ENCODE results near the gene CCDC71L.

The CCDC71L gene

DNA sequence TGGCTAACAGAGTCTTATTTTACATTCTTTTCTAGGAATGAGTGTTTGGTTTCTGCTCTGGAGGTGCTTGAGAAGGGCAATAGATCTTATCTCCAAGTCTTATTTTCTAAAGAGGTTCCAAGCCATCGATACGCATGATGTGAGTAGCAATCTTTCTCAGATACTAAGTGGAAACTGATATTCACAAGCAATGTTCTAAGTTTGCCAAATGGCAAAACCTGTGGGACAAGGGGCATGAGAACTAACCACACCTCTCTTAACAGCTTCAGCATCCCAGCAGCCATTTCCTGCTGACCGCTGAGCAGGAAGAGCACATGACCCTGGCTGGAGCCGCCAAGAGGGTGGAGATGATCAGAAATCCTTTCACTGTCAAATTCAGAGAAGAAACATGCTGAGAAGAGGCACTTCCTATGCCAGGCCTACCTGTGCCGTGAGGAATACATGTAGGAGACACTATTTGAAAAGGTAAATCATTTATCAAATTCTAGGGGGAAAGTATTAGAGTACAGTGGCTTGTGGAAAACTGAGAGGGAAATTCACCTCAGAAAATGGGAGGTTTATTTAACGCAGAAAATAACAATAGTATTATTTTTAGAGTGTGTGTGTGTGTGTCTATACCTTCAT lies 35.2 kb downstream of the CCDC71L start:
- DNase-seq (ENCODE audit: low spot score) = peak; percentile 19

DNA sequence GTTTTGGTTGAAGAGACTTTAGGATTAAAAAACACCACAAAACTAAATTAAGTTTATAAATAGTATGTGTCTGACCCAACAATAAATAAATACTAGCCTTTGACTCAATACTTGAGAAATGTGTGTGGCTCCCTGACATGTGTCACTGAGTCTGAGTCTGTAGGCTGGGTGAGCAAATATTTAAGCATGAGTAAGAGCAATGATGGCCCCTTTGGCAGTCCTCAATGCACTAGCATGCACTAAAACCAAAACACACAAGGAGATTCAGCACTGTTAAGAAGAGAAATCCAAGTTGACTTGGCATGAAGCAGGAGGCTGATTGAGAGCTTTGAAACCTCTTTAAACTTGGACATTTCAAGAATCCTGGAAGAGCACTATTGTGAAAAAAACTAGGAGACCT lies 37.1 kb downstream of the CCDC71L start:
- no peak for DNase-seq (ENCODE audit: low spot score)

DNA sequence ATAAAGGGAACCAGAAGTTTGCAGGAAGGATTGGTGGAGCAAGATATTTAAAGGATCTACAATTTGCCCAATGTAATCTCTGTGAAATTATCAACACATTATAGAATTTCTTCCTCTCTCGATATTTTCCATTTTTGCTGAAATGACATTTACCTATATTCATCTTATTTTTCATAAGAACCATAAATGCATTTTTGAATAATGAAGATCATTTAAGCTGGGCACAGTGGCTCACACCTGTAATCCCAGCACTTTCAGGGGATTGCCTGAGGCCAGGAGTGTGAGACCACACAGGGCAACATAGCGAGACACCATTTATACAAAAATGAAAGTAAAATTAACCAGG lies 37.7 kb downstream of the CCDC71L start:
- DNase-seq (ENCODE audit: low spot score) = no peak

DNA sequence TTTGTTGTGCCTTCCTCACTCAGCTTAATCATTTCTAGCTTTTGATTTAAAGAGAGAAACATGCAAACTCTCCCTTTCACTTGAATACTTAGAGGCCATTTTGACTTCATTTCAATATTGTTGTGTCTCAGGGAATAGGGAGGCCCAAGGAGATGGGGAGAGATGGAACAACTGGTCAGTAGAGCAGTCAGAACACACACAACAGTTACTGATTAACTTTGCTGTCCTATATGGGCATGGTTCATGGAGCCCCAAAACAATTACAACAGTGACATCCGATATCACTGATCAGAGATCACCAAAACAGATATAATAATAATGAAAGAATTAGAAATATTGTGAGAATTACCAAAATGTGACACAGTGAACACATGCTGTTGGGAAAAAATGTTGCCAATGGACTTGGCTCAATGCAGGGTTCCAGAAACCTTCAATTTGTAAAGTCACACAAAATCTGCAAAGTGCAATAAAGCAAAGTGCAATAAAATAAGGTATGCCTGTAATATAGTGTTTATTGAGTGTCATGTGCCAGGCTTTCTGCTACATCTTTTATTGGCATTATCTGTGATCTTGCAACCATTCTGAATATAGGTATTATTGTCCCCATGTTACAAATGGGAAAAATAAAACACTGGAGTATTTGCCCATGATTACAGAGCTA lies 38.2 kb downstream of the CCDC71L start:
- DNase-seq (ENCODE audit: low spot score) = no peak

DNA sequence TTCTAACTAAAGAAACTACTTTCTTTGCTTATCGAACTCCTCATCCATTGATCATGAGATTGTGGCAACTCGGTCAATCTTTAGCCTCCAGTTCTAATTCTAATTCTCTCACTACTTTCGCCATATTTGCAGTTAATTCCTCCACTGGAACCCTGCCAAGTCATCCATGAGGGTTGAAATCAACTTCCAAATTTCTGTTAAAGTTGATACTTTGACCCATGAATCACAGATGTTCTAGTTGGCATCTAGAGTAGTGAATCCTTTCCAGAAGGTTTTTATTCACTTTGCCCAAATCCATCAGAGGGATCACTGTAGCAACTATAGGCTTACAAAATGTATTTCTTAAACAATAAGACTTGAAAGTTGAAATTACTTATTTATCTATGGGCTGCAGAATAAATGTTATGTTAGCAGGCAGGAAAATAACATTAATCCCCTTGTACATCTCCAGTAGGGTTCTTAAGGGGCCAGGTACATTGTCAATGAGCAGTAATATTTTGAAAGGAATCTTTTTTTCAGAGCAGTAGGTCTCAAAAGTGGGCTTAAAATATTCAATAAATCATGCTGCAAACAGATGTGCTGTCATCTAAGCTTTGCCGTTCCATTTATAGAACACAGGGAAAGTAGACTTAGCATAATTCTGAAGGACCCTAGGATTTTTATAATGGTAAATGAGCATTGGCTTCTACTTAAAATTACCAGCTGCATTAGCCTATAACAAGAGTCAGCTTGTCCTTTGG lies 39.4 kb downstream of the CCDC71L start:
- DNase-seq (ENCODE audit: low spot score) = no peak

DNA sequence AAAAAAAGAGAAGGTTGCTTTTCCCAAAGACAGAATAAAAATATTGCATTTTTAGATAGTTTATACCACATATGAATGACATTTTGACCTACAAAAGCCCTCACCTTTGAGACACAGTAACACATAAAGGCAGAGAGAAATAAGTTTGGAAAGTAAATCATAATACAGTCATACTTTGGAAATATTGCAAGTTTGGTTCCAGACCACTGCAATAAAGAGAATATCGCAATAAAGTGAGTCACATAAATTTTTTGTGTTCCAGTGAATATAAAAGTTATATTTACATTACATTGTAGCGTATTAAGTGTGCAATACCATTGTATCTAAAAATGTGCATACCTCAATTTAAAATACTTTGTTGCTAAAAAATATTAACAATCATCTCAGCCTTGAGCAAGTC lies 40.3 kb downstream of the CCDC71L start:
- DNase-seq (ENCODE audit: low spot score) = no peak

DNA sequence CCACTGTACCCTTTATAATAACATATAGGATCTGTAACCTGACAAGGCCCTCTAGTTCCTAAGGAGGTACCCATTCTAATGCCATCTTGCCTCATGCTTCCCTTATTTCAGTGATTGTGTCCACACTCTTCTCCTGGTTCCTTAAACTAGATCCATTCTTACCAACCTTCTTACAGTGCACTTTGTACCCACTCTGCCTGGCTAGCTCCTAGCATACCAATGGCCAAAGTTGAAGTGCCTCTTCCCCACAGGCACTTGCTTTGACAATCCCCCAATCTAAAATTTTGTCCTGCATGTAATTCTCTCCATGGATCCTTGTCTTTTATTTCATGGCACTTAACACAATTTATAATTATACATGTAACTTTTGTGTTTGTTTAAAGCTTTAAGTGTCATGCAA lies 40.9 kb downstream of the CCDC71L start:
- DNase-seq (ENCODE audit: low spot score) = no peak

DNA sequence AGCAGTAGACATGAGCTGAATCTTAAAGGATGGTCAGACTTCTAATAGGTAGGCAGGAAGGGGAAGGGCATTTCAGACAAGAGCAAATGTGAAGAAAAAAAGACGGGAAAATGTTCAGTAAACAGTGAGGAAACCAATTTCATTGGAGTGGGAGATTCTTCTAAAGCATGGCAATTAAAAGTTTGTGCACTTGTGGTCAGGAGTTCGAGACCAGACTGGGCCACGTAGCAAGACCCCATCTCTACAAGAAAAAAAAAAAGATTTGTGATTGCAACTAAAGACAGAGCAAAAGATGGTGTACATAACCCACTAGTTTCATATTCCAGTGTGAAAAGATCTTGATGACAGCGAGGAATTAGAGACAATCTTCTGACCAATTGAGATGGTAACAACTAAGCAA lies 41.7 kb downstream of the CCDC71L start:
- no peak for DNase-seq (ENCODE audit: low spot score)

DNA sequence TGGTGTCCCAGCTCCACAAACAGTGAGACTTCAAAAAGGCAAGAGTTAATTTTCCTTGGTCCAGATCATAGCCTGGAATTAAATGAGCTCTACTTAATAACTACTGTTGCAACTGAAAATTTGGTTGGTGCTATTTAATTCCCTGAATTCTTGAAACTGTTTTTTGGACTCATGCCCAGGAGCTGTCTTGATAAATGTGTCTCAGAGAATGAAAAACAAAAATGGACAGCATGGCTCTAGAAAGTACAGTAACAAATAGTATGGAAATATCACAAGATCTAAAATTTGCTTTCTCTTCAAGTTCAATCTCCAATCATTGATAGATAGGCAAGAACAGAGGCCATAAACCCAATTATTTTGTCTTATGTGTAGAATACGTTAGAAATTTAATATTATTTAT lies 42.5 kb downstream of the CCDC71L start:
- no peak for DNase-seq (ENCODE audit: low spot score)

DNA sequence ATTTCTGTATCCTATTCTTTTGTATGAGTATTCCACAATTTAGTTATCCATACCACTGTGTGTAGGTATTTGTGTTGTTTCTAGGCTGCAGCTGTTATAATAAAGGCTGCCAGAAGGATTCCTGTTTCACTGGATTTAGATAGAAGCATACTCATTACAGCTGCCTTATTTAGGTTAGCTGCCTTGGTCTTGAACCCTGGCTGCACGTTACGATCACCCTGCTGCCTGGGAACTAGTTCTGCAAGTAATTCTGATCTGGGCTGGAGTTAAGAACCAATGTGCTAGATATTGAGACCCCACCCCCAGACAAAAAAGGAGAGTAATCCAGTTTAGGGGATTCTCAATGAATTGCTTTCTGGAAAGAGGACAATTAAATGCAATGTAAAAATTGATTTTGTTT lies 43.1 kb downstream of the CCDC71L start:
- no peak for DNase-seq (ENCODE audit: low spot score)

DNA sequence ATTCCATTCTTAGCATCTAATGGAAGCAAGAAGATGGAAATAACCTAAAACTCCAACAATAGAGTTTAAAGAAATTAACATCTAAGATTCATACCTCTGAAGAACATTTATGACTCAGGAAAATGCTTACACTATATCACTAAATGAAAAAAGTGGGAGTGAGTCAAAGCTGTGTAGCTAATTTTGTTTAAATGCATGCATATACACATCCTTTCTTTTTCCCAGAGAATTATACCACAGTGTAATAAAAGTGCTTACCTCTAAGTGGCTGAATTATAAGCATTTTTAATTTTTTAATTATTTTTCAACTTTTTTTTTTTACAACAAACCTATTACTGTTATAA lies 44.3 kb downstream of the CCDC71L start:
- DNase-seq (ENCODE audit: low spot score) = no peak

DNA sequence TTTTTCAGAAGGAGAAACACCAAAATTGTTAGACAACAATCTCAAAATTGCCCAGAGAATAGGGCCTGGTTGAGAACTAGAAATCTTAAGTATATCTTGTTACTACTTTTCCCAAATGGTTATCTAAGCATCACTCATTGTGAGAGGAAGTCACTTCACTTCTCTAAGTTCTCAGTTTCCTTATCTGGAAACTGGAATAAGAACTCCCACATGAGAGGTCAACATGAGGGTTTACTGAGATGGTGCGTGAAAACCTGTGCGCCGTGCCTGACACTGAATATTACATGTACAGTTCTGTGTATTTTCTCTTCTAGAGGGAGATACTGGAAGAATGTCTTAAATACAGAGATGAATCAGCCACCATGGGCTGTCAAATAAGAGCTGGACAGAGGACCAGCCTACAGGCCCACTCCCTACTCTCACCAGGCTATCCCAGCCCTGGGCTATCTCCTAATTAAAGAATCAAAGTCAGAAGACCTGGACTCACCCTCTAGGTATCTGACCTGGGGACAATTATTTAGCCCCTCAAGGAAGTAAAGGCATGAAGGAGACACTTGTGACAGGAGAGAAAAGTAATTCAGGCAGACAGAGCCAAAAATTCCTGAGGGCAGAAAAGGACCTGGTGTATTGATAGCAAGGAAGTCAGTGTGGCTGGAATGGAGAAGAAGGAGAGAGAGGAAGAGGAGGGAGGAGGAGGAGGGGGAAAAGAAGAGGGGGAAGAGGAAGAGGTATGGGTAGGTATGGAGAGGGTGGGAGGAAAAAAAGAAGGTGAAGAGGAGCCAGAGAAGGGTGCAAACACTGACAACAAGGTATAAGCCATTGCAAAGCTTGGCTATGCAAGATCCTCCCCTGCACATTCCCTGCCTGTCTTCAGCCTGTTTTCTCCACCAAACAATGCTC lies 44.9 kb downstream of the CCDC71L start:
- DNase-seq (ENCODE audit: low spot score) = no peak

DNA sequence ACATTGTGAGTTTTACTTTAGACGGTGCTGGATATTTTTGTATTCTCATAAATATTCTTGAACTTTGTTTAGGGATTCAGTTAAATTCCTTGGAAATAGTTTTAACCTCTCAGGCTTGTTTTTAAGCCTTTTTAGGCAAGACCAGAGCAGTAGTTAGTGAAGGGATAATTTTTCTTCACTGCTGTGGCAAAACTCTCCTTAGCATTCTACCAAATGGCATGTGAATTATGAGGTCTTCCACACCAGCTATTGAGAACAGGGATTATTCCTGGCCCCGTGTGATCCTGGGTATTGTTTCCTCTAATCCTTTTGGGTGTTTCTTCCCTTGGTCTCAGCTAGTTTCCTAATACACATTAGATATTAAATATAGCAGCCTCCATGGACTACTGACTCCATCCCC lies 46.2 kb downstream of the CCDC71L start:
- DNase-seq (ENCODE audit: low spot score) = no peak

DNA sequence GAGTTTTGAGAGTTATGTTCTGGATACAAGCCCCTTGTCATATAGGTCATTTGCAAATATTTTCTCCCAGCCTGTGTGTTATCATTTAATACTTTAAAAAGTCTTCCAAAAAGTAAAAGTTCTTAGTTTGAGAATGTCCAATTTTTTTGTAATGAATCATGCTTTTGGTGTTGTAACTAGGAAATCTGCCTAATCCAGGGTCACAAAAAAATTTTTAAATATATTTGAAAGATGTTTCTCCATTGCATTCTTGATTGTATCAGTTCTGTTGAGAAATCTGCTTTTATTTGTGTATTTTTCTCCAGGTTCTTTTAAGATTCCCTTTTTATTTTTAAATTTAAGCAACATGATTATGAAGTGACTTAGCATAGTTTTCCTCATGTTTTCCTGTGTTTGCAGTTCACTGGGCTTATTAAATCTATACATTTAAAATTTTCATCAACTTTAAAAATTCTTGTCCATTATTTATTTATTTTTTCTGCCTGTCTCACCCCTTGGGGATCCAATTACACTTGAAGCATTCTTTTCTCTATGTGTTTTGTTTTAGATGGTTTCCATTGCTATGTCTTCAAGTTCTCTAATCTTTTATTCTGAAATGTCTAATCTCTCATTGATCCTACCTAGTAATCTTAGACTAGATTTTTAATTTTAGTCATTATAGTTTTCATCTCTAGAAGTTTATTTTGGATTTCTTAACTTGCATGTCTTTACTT lies 47.0 kb downstream of the CCDC71L start:
- DNase-seq (ENCODE audit: low spot score) = no peak

DNA sequence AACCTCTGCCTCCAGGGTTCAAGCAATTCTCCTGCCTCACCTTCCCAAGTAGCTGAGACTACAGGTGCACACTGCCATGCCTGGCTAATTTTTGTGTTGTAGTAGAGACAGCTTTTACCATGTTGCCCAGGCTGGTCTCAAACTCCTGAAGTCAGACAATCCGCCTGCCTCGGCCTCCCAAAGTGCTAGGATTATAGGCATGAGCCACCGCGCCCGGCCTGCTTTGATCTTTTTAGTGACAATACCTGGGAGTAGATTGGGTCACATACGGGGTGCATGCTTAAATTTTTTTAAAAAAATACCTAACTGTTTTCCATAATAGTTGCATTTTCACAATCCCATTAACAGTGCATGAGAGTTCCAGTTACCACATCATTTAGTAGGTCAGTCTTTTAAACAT lies 47.7 kb downstream of the CCDC71L start:
- DNase-seq (ENCODE audit: low spot score) = no peak

DNA sequence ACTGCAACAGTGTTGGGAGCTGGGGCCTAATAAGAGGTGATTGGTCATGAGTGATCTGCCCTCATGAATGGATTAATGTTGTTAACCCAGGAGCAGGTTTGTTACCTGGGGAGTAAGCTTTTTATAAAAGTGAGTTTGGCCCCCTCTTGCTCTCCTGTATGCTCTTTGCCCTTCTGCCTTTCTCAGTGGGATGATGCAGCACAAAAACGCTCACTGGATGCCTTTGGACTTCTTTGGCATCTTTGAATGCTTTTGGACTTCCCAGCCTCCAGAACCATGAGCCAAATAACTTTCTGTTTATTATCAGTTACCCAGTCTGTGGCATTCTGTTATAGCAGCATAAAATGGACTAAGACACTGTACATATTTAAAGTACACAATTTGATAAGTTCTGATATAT lies 48.5 kb downstream of the CCDC71L start:
- no peak for DNase-seq (ENCODE audit: low spot score)

DNA sequence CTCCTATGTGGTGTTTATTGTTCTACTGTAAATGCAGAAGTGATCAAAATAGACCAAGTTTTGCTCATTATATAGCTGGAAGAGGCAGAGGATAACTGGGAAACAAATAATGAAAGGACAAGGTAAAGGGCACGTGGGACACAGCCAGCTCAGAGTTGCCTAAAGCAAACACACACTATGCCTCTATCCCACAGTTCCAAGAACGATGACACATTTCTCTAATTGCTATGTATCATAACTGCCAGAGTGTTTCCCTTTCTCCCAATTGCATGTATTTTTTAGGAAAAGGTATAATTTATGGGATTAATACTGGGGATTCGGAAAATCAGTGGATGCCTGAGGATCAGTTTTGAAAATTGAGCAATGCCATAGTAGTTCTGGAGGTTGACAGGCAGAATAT lies 49.0 kb downstream of the CCDC71L start:
- DNase-seq (ENCODE audit: low spot score) = no peak

DNA sequence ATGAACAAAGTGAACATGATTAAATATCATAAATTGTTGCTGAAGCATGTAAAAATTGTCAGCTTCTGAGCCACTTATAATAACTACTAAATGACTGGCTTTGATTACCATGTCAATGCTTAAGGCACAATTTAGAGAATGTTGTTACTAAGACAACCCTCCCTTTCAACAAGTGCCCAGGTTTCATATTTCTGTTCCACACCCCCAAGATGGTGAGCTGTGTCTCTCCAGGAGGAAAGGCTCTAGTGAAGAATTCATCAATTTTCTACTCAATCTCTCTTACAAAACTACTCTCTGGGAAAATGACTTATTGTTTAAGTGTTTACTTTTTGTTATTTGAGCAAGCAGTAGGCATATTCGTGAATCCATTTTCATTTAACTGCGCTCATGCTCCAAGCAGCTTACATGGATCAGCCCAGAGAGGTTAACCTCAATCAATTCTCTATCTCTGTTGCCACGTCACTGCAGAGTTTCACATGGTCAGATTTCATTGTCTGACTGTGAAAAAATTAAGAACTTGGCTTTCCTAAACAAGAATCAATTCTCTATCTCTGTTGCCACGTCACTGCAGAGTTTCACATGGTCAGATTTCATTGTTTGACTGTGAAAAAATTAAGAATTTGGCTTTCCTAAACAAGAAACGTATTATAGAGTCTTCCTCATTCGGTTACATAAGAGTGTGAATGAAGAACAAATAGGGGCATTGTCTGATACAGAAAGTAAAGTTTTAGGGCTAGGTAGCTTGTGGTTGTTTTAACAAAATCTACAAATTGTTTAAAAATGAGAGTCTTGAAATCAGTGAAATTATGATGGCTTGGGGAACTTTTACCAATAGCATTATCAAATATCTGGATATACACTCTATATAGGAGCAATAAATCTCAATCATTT lies 49.7 kb downstream of the CCDC71L start:
- no peak for DNase-seq (ENCODE audit: low spot score)

DNA sequence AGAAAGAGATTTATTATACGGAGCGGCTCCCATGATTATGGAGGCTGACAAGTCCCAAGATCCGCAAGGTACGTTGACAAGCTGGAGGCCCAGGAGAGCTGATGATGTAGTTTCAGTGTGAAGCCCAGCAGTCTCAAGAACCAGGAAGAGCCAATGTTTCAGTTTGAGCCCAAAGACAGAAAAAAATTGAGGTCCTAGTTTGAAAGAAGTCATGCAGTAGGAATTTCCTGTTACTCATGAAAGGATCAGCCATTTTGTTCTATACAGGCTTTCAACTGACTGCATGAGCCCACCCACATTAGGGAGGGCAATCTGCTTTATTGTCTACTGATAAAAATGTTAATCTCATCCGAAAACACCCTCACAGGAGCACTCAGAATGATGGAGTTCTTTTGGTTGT lies 51.5 kb downstream of the CCDC71L start:
- peak; percentile 94 for DNase-seq (ENCODE audit: low spot score)

DNA sequence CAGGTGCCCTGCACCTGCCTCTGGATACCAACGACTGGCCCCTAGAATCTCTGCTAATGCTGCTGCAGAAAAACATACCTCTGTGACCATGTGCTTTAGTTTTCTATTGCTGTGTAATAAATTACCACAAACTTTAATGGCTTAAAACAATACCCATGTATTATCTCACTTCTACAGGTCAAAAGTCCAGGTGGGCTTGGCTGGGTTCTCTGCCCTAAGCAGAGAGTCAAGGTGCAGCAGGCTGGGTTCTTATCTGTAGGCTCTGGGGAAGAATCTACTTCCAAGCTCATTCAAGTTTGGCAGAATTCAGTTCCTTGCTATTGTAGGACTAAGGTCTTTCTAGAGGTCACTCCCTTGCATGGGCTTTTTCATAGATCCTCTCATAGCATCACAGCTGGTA lies 52.3 kb downstream of the CCDC71L start:
- no peak for DNase-seq (ENCODE audit: low spot score)
